HEK293 (cell line): Measurements from ENCODE around the gene CYP24A1.
A peak's percentile ranks its signal among the peaks of the same experiment; 100 is the strongest.

ENCODE experiments used
- AEBP2 ChIP-seq: fragments of 450-650 bp; formaldehyde crosslinking; IDR thresholded peaks from 2 replicates; pipeline ENCODE4 v1.5.1; 2016; ENCODE audit warnings: missing biosample characterization, missing genetic modification characterization, borderline replicate concordance
- MZF1 ChIP-seq: fragments of 450-650 bp; formaldehyde crosslinking; IDR thresholded peaks from 2 replicates; pipeline ENCODE4 v1.5.1; 2017; ENCODE audit warnings: missing biosample characterization, missing genetic modification characterization, borderline replicate concordance
- PBX3 ChIP-seq: sonication (generic); formaldehyde crosslinking; IDR thresholded peaks from 2 replicates; pipeline ENCODE4 v1.8.1; 2022; ENCODE audit warnings: mild to moderate bottlenecking, moderate library complexity, missing genetic modification reagents
- PRDM10 ChIP-seq: fragments of 450-650 bp; formaldehyde crosslinking; IDR thresholded peaks from 2 replicates; pipeline ENCODE4 v1.5.1; 2016; ENCODE audit warnings: missing biosample characterization, missing genetic modification characterization
- REST ChIP-seq: fragments of 450-650 bp; formaldehyde crosslinking; IDR thresholded peaks from 2 replicates; pipeline ENCODE4 v1.5.1; 2016; ENCODE audit warnings: missing biosample characterization, missing genetic modification characterization
- WT1 ChIP-seq: fragments of 450-650 bp; formaldehyde crosslinking; IDR thresholded peaks from 2 replicates; pipeline ENCODE4 v1.5.1; 2016; ENCODE audit warnings: missing biosample characterization, missing genetic modification characterization
- YY1 ChIP-seq: fragments of 450-650 bp; formaldehyde crosslinking; IDR thresholded peaks from 2 replicates; pipeline ENCODE4 v1.5.1; 2018; ENCODE audit warnings: missing biosample characterization, missing genetic modification characterization
- ZBTB6 ChIP-seq: fragments of 450-650 bp; formaldehyde crosslinking; IDR thresholded peaks from 2 replicates; pipeline ENCODE4 v1.5.1; 2017; ENCODE audit warnings: missing biosample characterization, missing genetic modification characterization
- ZEB2 ChIP-seq: fragments of 450-650 bp; formaldehyde crosslinking; IDR thresholded peaks from 2 replicates; pipeline ENCODE4 v1.5.1; 2016; ENCODE audit warnings: missing biosample characterization, missing genetic modification characterization
- ZFP3 ChIP-seq: fragments of 450-650 bp; formaldehyde crosslinking; IDR thresholded peaks from 2 replicates; pipeline ENCODE4 v1.5.1; 2016; ENCODE audit warnings: low read depth, missing biosample characterization, missing genetic modification characterization
- ZNF132 ChIP-seq: fragments of 450-650 bp; formaldehyde crosslinking; IDR thresholded peaks from 2 replicates; pipeline ENCODE4 v1.5.1; 2017; ENCODE audit warnings: missing biosample characterization, missing genetic modification characterization, borderline replicate concordance
- ZNF221 ChIP-seq: fragments of 450-650 bp; formaldehyde crosslinking; IDR thresholded peaks from 2 replicates; pipeline ENCODE4 v1.5.1; 2017; ENCODE audit warnings: missing biosample characterization, missing genetic modification characterization, borderline replicate concordance
- ZNF510 ChIP-seq: fragments of 450-650 bp; formaldehyde crosslinking; IDR thresholded peaks from 2 replicates; pipeline ENCODE4 v1.5.1; 2018; ENCODE audit warnings: mild to moderate bottlenecking, missing genetic modification characterization, missing biosample characterization; ENCODE audit not compliant: insufficient replicate concordance
- ZNF558 ChIP-seq: fragments of 450-650 bp; formaldehyde crosslinking; IDR thresholded peaks from 2 replicates; pipeline ENCODE4 v1.5.1; 2016; ENCODE audit warnings: missing biosample characterization, missing genetic modification characterization
- ZNF747 ChIP-seq: fragments of 450-650 bp; formaldehyde crosslinking; IDR thresholded peaks from 2 replicates; pipeline ENCODE4 v1.5.1; 2016; ENCODE audit warnings: missing biosample characterization, missing genetic modification characterization
- ZNF76 ChIP-seq: fragments of 450-650 bp; formaldehyde crosslinking; IDR thresholded peaks from 2 replicates; pipeline ENCODE4; 2016; ENCODE audit warnings: low read depth, missing biosample characterization, missing genetic modification characterization, borderline replicate concordance
- ZNF785 ChIP-seq: fragments of 450-650 bp; formaldehyde crosslinking; IDR thresholded peaks from 2 replicates; pipeline ENCODE4 v1.5.1; 2016; ENCODE audit warnings: missing biosample characterization, missing genetic modification characterization

The CYP24A1 gene

GRCh38 chr20:54167909-54168872, 5.6 kb downstream of the CYP24A1 start (continued):
- no peak for TF ChIP-seq ZNF76 (tag by site-specific recombination)
- no peak for TF ChIP-seq PBX3 (CRISPR knock-in tag)
- peak; percentile 87 for TF ChIP-seq PRDM10 (tag by site-specific recombination)
- no peak for TF ChIP-seq AEBP2 (tag by site-specific recombination)
- TF ChIP-seq REST, result peak; percentile 32; the same call in 1 of the 2 replicates
- no peak for TF ChIP-seq ZNF747 (tag by site-specific recombination)
- no peak for TF ChIP-seq YY1 (tag by site-specific recombination)
- TF ChIP-seq ZBTB6 (tag by site-specific recombination), result peak; percentile 5; the same call in 1 of the 2 replicates
- TF ChIP-seq ZNF510 (tag by site-specific recombination), result no peak
- 0 out of 2 replicates have a peak, but pooled peaks have one; percentile 41 for TF ChIP-seq ZEB2 (tag by site-specific recombination)
- TF ChIP-seq ZNF785 (tag by site-specific recombination), result no peak
- peak; percentile 64; the same call in 1 of the 2 replicates for TF ChIP-seq WT1 (tag by site-specific recombination)
- TF ChIP-seq ZNF221 (tag by site-specific recombination), result no peak
- TF ChIP-seq ZNF132 (tag by site-specific recombination), result no peak
- TF ChIP-seq ZFP3 (tag by site-specific recombination), result peak; percentile 93
- no peak for TF ChIP-seq ZNF558 (tag by site-specific recombination)
- no peak for TF ChIP-seq MZF1
